DND-41 (cell line): ENCODE measurements around the gene TMC2.

Source experiments
- CTCF ChIP-seq: IDR thresholded peaks from 2 replicates; pipeline ENCODE4 v1.5.1; 2012; ENCODE audit warnings: borderline replicate concordance, low read length, moderate library complexity, mild to moderate bottlenecking; ENCODE audit not compliant: poor library complexity, severe bottlenecking; ENCODE audit errors: extremely low read depth
- EZH2 ChIP-seq: IDR thresholded peaks from 3 replicates; pipeline ENCODE4 v1.6.1; 2012; ENCODE audit warnings: borderline replicate concordance, low read depth, mild to moderate bottlenecking, moderate library complexity, low read length, inconsistent platforms; ENCODE audit not compliant: severe bottlenecking

- no peak for TF ChIP-seq CTCF
- no peak for TF ChIP-seq EZH2
Measured at GRCh38 chr20:2576317-2576727, 39.9 kb downstream of the TMC2 start.
